Activated naive CD4-positive, alpha-beta T cell treated with anti-CD3 and anti-CD28 coated beads, Interleukin-2, amount 50 U/mL, for 24 hours (primary cell): ENCODE data around the gene C2CD3.
A peak's percentile ranks its signal among the peaks of the same experiment; 100 is the strongest.
"Not testable (repeated sequence)": the region's sequence is repeated elsewhere in the genome, so short reads cannot be mapped to it uniquely, and the experiment has no call there.

Source experiments
- H3K27ac Mint-ChIP-seq: one replicate; pipeline ENCODE4 v1.8.0; 2021; ENCODE audit warnings: mild to moderate bottlenecking, mixed read lengths
- H3K27me3 Mint-ChIP-seq: one replicate; pipeline ENCODE4 v1.8.0; 2021; ENCODE audit warnings: mixed read lengths
- H3K36me3 Mint-ChIP-seq: one replicate; pipeline ENCODE4 v1.8.0; 2021; ENCODE audit warnings: mixed read lengths
- H3K4me1 Mint-ChIP-seq: one replicate; pipeline ENCODE4 v1.8.0; 2021; ENCODE audit warnings: mixed read lengths
- H3K4me3 Mint-ChIP-seq: one replicate; pipeline ENCODE4 v1.8.0; 2021; ENCODE audit warnings: mild to moderate bottlenecking, mixed read lengths
- H3K9me3 Mint-ChIP-seq: one replicate; pipeline ENCODE4 v1.8.0; 2021; ENCODE audit warnings: mixed read lengths

The C2CD3 gene

GRCh38 chr11:74102321-74102720, 68.5 kb downstream of the C2CD3 start:
- Mint-ChIP-seq H3K4me1 (peaks cover 4% of the 10 kb centered on the region), H3K27me3 (no peaks in the 10 kb centered on the region), H3K4me3 (no peak overlapping the region), H3K27ac (no peak overlapping the region), H3K9me3 (no peaks in the 10 kb centered on the region), H3K36me3 (peaks cover 31% of the 10 kb centered on the region)

GRCh38 chr11:74100735-74101134, 70.1 kb downstream of the C2CD3 start:
- Mint-ChIP-seq H3K27ac (no peak overlapping the region), H3K9me3 (no peaks in the 10 kb centered on the region), H3K36me3 (peaks cover 37% of the 10 kb centered on the region), H3K4me1 (peaks cover 4% of the 10 kb centered on the region), H3K27me3 (no peaks in the 10 kb centered on the region), H3K4me3 (no peak overlapping the region)

- H3K9me3 Mint-ChIP-seq = no peaks in the 10 kb centered on the region
- peaks cover 4% of the 10 kb centered on the region for H3K4me1 Mint-ChIP-seq
- peaks cover 34% of the 10 kb centered on the region for H3K36me3 Mint-ChIP-seq
- H3K27ac Mint-ChIP-seq = no peak overlapping the region
- H3K4me3 Mint-ChIP-seq = no peak overlapping the region
- H3K27me3 Mint-ChIP-seq = no peaks in the 10 kb centered on the region
Observed at GRCh38 chr11:74100231-74100630, 70.6 kb downstream of the C2CD3 start.

DNA sequence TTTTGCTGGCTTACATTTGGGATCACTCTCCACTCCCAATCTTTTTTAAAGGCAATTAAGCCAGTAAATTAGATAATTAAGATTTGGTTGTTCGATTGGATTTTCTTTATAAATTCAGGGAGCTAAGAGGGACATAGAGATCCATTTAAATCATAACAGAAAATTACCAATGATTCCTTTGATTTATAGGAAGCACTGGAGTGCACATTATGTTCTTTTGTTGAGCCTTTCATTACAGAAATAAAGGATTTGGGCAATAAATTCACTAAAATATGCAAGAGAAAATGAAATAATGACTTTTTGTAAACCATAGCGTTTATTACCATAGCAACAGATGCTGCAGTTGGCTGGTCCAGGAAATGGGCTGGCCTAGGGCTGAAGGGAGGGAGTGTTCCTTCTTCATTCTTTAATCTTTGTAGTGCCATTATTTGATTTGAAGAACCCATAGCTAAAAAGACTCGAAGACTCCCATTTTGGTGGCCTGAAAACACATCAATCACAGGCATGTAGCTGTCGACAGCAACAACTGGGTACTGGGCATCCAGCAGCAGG, 73.0 kb downstream of the C2CD3 start:
- Mint-ChIP-seq H3K27me3 (no peaks in the 10 kb centered on the region), H3K9me3 (no peaks in the 10 kb centered on the region), H3K4me1 (peaks cover 4% of the 10 kb centered on the region), H3K36me3 (peaks cover 31% of the 10 kb centered on the region), H3K27ac (no peak overlapping the region), H3K4me3 (no peak overlapping the region)

- H3K36me3 Mint-ChIP-seq = peaks cover 25% of the 10 kb centered on the region
- H3K27ac Mint-ChIP-seq = no peak overlapping the region
- peaks cover 4% of the 10 kb centered on the region for H3K4me1 Mint-ChIP-seq
- H3K9me3 Mint-ChIP-seq = no peaks in the 10 kb centered on the region
- H3K27me3 Mint-ChIP-seq = no peaks in the 10 kb centered on the region
- H3K4me3 Mint-ChIP-seq = no peak overlapping the region
Observed at GRCh38 chr11:74094393-74094792, 76.4 kb downstream of the C2CD3 start.

DNA sequence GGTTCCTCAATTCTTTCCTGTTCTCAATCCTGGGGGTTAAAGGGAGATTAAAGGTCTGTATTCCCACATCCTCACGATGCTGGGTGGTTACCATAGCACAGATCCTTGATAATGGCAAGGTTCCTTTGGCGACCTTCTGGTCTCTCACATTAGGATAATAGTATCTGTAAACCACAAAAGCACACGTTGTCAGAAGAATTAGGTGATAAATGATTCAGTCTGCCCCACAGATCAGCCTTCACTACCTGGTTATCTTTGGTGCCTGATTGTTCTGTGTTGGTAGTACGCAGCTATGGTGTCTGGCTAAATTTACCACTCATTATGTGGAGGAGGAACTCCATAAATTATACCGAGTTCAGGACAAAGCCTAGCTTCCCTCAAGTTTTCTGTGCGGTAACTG, 78.4 kb downstream of the C2CD3 start:
- H3K27ac Mint-ChIP-seq = peak overlapping the region; percentile 42
- H3K36me3 Mint-ChIP-seq = peaks cover 23% of the 10 kb centered on the region
- no peaks in the 10 kb centered on the region for H3K4me1 Mint-ChIP-seq
- H3K4me3 Mint-ChIP-seq = no peak overlapping the region
- no peaks in the 10 kb centered on the region for H3K27me3 Mint-ChIP-seq
- no peaks in the 10 kb centered on the region for H3K9me3 Mint-ChIP-seq

GRCh38 chr11:74091549-74091948, 79.3 kb downstream of the C2CD3 start:
- no peaks in the 10 kb centered on the region for H3K4me1 Mint-ChIP-seq
- no peaks in the 10 kb centered on the region for H3K27me3 Mint-ChIP-seq
- no peaks in the 10 kb centered on the region for H3K9me3 Mint-ChIP-seq
- H3K4me3 Mint-ChIP-seq = no peak overlapping the region
- no peak overlapping the region for H3K27ac Mint-ChIP-seq
- peaks cover 19% of the 10 kb centered on the region for H3K36me3 Mint-ChIP-seq

DNA sequence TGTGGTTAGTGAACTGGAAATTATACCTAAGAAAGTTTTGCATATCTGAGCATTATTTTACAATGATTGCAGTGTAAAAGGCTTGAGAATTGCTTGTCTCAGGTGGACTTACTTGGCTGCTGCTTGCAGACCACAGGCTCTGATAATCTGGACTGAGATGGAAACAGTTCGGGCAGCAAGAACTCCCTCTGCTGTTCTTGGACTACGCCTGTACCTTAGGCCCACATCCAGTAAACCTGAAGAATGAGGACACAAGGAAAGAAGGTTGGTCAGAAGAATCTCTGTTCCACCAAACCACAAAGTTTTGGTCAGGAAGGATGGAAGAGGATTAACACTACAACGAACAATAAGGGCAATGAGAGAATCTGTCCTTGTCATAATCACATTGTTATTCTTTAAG, 80.1 kb downstream of the C2CD3 start:
- Mint-ChIP-seq H3K9me3 (no peaks in the 10 kb centered on the region), H3K27me3 (no peaks in the 10 kb centered on the region), H3K4me3 (no peak overlapping the region), H3K4me1 (no peaks in the 10 kb centered on the region), H3K27ac (no peak overlapping the region), H3K36me3 (peaks cover 16% of the 10 kb centered on the region)

DNA sequence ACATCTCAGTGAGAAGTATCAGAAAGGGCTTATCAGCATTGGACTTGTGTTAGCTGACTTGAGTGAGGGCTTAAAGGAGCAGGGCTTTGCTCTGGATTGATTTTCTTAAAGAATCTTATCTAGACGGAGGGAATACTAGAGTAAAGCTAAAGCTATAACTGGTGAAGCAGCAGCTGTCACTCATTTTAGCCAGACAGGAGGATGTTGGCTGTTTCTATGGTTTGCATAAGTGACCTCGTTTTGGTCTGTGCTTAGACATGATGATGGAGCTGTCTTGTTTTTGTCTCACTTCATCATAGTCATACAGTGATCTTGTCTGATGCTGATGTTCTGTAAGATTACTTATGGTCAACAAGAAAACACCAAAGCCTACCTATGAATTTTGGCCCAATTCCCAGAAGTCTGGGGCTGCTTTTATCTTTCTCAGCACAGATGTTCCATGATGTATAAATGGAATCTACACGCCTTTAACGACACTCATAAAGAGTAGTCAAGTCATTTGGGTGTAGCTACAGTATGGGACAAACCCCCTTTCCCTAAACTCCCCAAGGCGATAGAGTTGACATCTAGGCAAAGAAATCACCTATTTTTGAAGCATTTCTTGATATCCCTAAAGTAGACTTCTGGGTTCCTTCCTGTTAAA, 84.4 kb downstream of the C2CD3 start:
- Mint-ChIP-seq H3K4me3 (no peak overlapping the region), H3K9me3 (no peaks in the 10 kb centered on the region), H3K27ac (no peak overlapping the region), H3K4me1 (no peaks in the 10 kb centered on the region), H3K27me3 (no peaks in the 10 kb centered on the region), H3K36me3 (peaks cover 36% of the 10 kb centered on the region)

GRCh38 chr11:74085542-74085892, 85.3 kb downstream of the C2CD3 start:
- H3K4me3 Mint-ChIP-seq = no peak overlapping the region
- peaks cover 36% of the 10 kb centered on the region for H3K36me3 Mint-ChIP-seq
- H3K9me3 Mint-ChIP-seq = no peaks in the 10 kb centered on the region
- no peaks in the 10 kb centered on the region for H3K27me3 Mint-ChIP-seq
- H3K27ac Mint-ChIP-seq = no peak overlapping the region
- no peaks in the 10 kb centered on the region for H3K4me1 Mint-ChIP-seq

- H3K9me3 Mint-ChIP-seq = no peaks in the 10 kb centered on the region
- H3K36me3 Mint-ChIP-seq = peaks cover 36% of the 10 kb centered on the region
- H3K27ac Mint-ChIP-seq = no peak overlapping the region
- no peak overlapping the region for H3K4me3 Mint-ChIP-seq
- no peaks in the 10 kb centered on the region for H3K27me3 Mint-ChIP-seq
- no peaks in the 10 kb centered on the region for H3K4me1 Mint-ChIP-seq
Observed at GRCh38 chr11:74084796-74085541, 85.8 kb downstream of the C2CD3 start.

GRCh38 chr11:74083927-74084326, 86.9 kb downstream of the C2CD3 start:
- H3K27me3 Mint-ChIP-seq, H3K27ac Mint-ChIP-seq, H3K4me3 Mint-ChIP-seq, H3K9me3 Mint-ChIP-seq, H3K4me1 Mint-ChIP-seq: not testable (repeated sequence)
- peaks cover 38% of the 10 kb centered on the region for H3K36me3 Mint-ChIP-seq

GRCh38 chr11:74081428-74081827, 89.4 kb downstream of the C2CD3 start:
- no peaks in the 10 kb centered on the region for H3K9me3 Mint-ChIP-seq
- no peaks in the 10 kb centered on the region for H3K27me3 Mint-ChIP-seq
- H3K4me3 Mint-ChIP-seq = no peak overlapping the region
- H3K36me3 Mint-ChIP-seq = peaks cover 45% of the 10 kb centered on the region
- H3K27ac Mint-ChIP-seq = no peak overlapping the region
- H3K4me1 Mint-ChIP-seq = no peaks in the 10 kb centered on the region

DNA sequence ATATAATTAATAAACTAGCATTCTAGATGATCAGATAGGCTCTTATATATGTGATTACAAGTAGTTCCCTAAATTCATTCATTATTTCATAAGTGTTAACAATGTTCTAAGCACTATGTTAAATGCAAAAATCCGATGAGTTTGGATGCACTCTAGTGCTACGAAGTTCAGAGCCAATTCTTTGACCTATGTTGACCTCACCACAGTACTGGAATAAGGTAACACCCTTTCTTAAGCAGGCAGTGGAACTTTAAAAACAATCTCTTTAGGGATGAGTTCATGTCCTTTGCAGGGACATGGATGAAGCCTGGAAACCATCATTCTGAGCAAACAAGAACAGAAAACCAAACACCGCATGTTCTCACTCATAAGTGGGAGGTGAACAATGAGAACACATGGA, 93.6 kb downstream of the C2CD3 start:
- H3K4me3 Mint-ChIP-seq = no peak overlapping the region
- H3K4me1 Mint-ChIP-seq = no peaks in the 10 kb centered on the region

GRCh38 chr11:74072721-74073120, 98.1 kb downstream of the C2CD3 start:
- Mint-ChIP-seq H3K4me1 (no peaks in the 10 kb centered on the region), H3K4me3 (no peak overlapping the region), H3K27ac (no peak overlapping the region), H3K27me3 (no peaks in the 10 kb centered on the region), H3K9me3 (no peaks in the 10 kb centered on the region), H3K36me3 (peaks cover 24% of the 10 kb centered on the region)

More for the DNA sequence above, 93.6 kb downstream of the C2CD3 start:
- peaks cover 28% of the 10 kb centered on the region for H3K36me3 Mint-ChIP-seq
- H3K9me3 Mint-ChIP-seq = no peaks in the 10 kb centered on the region
- H3K27ac Mint-ChIP-seq = no peak overlapping the region
- no peaks in the 10 kb centered on the region for H3K27me3 Mint-ChIP-seq

DNA sequence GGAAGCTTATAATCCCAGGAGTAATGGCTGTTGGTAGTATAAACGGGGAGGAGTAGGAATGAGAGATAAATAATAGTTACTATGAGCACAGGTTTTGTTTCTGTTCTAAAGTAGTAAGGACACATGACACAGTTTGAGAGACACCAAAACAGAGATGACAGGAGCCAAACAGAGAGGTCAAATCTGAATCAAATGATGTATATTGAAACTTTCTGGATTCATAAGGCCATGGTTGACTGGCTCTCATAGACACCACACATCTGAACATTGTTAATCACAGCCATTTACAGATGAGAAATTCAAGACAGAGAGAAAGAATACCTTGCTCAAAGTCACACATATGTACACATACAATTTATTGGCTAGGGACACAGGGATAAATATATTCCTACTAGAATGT, 98.5 kb downstream of the C2CD3 start:
- peaks cover under 1% of the 10 kb centered on the region for H3K4me1 Mint-ChIP-seq
- H3K27me3 Mint-ChIP-seq = no peaks in the 10 kb centered on the region
- no peak overlapping the region for H3K27ac Mint-ChIP-seq
- peaks cover 26% of the 10 kb centered on the region for H3K36me3 Mint-ChIP-seq
- no peaks in the 10 kb centered on the region for H3K9me3 Mint-ChIP-seq
- H3K4me3 Mint-ChIP-seq = no peak overlapping the region
